GM18861 (cell line): Measurements from ENCODE around the gene ELOA.
"Not testable (repeated sequence)": the region's sequence is repeated elsewhere in the genome, so short reads cannot be mapped to it uniquely, and the experiment has no call there.

Source experiments
- ATAC-seq: cut with Tn5 transposase; IDR thresholded peaks from one replicate; pipeline ENCODE4 v1.9.1; 2021; ENCODE audit not compliant: unreplicated experiment

ELOA gene

DNA sequence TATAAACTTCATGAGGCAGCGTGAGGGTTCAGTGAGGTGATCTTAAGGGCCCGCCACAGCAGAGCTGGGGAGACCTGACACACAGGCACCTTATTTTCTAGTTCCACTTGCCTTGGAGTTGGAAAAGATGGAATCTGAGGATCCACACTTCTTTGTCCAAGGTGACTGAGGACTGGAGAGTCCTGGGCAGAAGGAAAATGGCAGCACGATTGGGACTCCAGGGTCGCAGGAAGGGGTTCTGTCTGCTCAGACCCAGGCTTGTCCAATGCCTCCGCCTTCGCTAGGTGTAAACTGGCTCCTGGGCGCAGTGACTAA is 55.9 kb downstream of the ELOA start:
- ATAC-seq: no peak

DNA sequence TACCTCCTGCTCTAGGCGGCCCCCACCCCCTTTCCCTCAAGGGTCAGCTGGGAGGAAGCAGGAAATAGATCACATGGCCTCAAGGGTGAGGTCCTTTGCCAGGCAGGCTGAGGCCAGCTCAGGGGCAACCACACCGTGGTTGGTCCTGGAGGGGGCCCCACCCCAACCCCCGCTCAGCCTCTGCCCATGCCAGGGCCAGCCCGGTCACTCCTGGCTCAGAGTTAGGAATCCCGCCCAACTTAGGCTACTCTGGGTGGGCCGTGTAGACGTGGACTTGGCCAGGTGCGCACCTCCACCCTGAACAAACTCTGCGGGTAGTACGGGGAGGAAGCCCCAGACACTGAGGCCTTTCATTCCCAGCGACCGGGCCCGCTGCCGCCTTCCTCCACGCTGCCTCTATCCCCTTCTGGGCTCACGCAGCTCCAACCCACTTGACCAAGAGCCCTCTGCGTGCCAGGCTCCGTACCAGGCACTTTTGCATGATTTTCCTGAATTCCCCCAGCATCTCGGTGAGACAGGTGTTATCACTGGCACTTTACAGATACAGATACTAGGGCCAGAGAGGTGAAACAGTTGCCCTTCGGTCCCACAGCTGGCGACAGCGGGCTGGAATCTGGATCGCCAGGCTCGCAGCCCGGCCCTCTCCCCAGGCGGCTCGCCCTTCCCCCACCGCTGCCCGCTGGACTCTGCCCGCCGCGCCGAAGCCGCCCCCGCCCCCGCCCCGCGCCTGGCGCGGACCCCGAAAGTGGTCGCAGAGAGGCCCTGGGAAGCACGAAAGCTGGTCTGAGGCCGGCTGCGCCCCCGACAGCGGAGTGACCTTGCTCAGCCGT is 56.5 kb downstream of the ELOA start:
- no peak for ATAC-seq

DNA sequence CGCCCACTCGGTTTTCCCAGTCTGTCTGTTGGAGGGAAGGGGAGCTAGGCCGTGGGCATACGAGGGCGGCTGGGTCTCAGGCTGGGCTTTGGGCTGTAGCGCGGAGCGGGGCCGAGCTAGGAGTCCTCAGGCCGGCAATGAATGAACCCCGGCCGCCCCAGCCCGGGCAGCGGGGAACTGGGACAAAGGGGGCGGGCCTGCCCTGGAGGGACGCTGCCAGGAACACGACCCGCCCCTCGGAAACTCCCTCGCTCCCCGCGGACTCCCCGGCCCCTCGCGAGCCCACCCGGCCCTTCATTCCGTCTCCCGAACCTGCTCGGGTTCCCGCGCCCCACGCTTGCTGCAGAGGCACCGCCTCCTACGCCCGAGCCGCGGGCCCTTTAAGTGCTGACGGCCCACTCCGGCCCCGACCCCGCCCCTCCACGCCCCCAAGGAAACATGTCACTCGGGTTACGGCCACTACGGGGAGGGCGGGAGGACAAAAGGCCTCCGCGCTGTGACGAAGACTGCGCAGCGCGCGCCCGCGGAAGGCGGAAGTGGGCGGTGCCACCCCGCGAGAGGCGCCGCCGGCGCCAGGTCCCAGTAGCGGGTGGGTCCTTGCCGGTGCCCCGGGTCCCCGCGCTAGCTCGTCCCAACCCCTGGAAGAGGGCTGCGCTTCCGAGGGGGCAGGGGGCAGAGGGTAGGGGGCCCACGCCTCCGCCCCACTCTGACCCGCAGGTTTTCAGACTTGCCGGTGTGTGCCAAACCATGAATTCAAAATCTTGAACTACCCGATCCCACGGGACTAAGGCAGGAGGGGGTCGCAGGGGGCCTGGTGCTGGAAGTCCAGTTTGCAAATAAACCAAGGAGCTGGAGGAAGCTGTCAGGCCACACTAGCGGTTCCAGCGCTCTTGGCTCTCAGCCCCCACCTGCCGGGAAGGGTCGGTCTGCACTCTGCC is 57.4 kb downstream of the ELOA start, which contains the start of gene GALE:
GALE (minus strand) TSS at position 355 of the 938 bp plus-strand sequence. CDS start 1,747 bp downstream, outside the sequence.
- peak; percentile 60 for ATAC-seq

DNA sequence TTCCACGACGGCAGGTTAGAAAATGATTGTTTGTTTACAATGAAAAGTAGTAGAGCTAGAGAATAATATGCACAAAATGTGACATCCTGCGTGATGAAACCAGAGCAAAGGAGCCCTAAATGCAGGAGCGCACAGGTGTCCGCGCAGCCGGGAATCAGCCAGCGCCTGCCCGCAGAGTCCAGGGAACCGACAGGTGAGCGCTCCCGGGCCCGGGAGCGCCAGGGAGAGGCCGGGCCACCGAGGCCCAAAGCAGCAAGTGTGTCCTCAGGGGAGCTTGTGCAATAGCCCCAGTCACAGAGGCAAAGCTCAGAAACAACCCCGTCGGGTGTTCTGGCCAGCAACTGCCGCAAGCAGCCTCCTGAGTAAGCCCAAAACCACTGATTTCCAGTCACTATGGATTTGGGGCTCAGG is 58.1 kb downstream of the ELOA start:
- ATAC-seq: no peak

DNA sequence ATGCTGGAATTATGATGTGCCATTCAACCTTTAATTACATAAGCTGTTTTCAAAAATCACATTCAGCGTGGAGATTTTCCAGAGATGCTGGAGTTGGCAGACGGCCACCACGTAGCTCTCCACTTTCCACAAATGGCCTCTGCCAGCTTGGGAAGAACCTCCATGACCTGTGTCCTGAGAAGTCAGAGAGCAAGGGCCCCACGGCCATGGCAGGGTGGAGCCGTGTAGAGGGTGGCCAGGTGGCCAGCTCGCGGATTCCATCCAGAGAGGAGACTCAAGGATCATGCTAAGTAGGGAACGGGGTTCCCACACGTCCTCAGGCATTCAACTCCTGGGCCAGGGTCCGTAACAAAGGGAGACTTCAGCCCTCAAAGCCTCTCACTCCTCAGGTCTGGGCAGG is 58.6 kb downstream of the ELOA start:
- ATAC-seq: no peak

DNA sequence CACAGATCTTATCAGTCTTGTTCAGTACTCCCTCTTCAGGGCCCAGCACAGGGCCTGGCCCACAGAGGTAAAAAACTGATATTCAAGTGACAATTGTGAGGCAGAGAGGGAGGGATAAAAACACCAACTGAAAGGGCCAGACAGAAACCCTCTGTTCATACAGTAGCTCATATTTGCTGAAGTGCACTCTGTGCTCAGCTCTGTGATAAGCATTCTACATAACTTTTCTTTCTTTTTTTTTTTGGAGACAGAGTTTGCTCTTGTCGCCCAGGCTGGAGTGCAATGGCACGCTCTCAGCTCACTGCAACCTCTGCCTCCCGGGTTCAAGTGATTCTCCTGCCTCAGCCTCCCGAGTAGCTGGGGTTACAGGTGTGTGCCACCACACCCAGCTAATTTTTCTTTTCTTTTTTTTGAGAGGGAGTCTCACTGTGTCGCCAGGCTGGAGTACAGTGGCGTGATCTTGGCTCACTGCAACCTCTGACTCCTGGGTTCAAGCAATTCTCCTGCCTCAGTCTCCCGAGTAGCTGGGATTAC is 59.6 kb downstream of the ELOA start:
- ATAC-seq: not testable (repeated sequence)

DNA sequence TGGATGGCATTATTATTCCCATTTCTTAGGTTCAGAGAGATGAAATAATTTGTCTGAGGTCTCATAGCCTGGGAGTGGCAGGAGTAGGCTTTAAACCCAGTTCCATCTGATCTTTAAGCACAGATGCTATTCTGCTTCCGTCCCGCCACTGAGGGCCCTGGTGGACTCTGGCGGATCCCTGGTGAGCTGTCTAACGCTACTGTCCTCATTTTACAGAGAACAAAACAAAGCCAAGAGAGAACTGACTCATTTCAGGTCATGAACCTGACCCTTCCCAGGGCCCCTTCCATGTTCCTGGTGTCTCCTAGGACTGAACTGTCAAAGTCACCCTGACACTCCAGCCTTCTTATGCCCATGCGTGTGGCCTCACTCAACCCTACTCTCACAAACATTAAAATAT is 60.4 kb downstream of the ELOA start:
- ATAC-seq: no peak

DNA sequence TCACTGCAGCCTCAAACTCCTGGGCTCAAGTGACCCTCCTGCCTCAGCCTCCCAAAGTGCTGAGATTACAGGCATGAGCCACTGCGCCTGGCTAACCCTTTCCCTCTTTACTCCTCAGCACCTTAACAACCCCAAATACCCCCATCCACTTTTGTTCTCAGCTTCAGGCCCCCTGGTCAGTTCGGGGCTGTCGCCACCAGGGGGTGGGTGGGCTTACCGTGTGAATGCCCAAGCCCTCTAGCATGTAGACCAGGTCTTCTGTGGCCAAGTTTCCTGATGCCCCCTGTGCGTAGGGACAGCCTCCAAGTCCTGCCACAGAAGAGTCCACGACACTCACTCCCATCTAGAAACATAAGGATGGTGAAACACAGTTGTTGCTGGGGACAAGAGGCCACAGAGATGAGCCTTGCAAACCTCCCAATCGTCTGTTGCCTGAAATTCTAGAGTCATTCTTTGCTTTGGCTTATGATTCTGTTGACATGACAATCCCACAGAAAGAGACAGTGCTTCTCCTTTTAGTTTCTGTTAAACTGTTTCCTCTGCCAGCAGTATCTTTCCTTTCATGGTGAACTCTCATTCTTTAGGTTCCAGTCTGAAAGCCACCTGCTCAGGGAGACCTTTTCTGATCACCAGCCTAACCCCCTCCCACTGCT is 61.0 kb downstream of the ELOA start:
- no peak for ATAC-seq

DNA sequence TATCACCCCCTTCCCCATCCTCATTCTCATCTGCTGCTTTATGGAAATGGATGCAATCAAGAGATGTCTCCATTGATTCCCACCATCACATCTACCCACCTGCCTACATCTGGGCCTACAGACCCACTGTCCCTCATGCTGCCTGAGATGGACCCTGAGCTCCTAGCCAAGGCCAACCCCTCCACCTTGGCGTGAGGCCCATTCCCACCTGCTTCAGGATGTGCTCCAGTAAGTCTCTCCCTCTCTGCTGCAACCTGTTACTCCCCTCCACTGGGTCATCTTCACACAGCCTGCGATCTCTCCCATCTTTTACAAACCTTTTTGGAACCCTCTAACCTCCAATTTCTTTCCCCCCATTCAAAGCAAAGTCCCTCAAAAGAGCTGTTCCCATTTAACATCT is 61.8 kb downstream of the ELOA start:
- no peak for ATAC-seq

DNA sequence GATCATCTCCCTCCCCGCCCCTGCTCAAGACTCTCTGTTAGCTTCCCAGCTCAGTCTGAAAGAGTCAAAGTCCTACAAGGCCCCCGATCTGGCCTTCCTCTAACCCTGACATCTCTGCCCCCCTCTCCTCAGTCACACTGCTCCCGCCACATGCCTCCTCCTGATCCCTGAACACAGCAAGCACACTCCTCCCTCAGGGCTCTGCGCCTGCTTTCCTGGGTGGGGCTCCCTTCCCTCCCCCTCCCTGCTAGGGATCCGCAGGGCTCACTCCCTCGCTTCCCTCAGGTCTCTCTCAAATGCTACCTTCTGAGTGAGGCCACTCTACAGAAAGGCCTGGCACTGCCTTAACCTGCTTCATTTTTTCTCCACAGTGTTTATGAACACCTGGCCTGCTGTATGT is 63.0 kb downstream of the ELOA start:
- no peak for ATAC-seq

DNA sequence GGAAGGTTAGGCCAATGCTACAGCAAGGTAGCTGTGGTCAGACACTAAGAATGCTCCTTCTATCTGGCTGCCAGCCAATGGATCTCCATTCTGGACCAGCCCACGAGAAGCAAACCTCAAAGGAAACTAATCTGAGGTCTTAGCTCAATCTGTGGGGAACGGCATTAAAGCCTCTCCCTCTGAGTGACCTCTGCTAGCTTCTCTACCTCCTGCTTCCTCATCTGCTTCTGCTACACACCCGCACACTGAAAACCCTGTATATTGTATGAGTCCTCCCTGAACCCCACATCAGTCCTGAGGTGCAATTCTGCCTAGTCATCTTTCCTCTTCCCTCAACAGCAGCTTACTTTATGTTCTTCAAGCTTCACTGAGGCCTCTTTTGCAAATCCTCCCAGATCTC is 64.2 kb downstream of the ELOA start:
- no peak for ATAC-seq

DNA sequence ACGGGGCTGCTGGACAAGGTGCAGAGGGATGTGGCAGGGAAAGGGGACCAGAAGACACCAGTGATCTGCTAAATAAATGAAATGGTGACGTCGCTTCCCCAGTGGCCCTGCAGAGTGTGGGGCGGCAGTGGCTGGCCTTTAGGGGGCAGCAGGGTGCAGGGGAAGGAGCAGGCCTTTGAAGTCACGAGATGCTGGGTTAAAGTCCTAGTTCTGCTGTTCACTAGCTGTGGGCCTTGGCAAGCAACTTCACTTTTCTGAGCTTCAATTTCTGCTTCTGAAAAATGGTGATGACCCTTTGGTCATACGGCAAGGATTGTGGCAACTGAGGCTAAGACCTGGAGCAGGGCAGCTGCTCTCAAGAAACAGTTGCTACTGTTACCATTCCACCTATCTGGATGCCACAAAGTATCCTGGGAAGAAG is 66.5 kb downstream of the ELOA start:
- peak; percentile 43 for ATAC-seq

DNA sequence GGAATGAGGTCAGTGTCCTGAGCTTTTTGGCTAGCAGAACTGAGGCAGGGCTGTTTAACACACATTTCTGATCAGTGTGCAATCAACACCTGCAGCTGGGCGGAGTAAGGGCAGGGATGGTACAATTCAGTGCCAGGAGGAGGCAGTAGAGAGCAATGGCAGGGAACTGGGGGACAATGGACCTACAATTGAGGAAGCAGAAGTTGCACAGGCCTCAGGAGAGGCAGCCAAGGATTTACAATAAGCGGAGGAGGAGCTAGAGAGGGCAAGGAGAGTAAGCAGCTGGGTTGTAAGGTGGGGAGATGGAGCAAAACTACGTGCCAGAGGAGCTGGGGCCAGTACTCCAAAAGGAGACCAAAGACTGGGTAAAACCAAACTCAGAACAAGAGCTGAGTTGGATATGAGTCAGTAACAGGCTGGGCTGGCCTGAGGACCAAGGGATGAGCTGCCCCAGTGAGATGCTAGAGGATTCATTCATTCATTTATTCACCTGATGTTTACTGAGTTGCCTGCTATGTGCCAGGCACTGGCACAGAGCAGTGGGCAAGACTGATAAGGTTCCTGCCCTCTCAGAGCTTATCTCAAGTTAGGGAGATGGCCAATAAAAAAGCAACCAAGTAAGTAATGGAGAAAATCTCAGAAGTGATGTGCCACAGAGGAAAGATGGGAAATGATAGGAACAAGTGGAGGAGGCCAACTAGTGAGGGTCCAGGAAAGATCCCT is 67.7 kb downstream of the ELOA start:
- no peak for ATAC-seq
